WI38 (cell line): ENCODE results near the gene FAT3.

Experiments
- H3K4me3 ChIP-seq: 2 replicates; pipeline ENCODE4 v1.5.1; 2011; ENCODE audit warnings: low read depth, mild to moderate bottlenecking, control low read depth, low read length
- CTCF ChIP-seq: IDR thresholded peaks from 2 replicates; pipeline ENCODE4 v1.5.1; 2012; ENCODE audit warnings: low read depth, mild to moderate bottlenecking, control low read depth, low read length

FAT3 gene

GRCh38 chr11:92219476-92219875, 5.1 kb upstream of the FAT3 start:
- H3K4me3 ChIP-seq, result no peak overlapping the region
- TF ChIP-seq CTCF, result no peak

GRCh38 chr11:92222701-92223100, 1.9 kb upstream of the FAT3 start:
- H3K4me3 ChIP-seq, result no peak overlapping the region
- TF ChIP-seq CTCF, result no peak

- no peak for TF ChIP-seq CTCF
- no peak overlapping the region for H3K4me3 ChIP-seq
Measured at GRCh38 chr11:92224054-92224406, 588 bp upstream of the FAT3 start.

- TF ChIP-seq CTCF, result no peak
- no peak overlapping the region for H3K4me3 ChIP-seq
Measured at GRCh38 chr11:92225125-92225567, 528 bp downstream of the FAT3 start.

- H3K4me3 ChIP-seq, result no peak overlapping the region
- TF ChIP-seq CTCF, result no peak
Measured at GRCh38 chr11:92225568-92226330, 1.1 kb downstream of the FAT3 start.

GRCh38 chr11:92226331-92227229, 2.0 kb downstream of the FAT3 start:
- no peak for TF ChIP-seq CTCF
- no peak overlapping the region for H3K4me3 ChIP-seq
